T-helper 22 cell (primary cell): Measurements from ENCODE around the gene ZBTB42.

Source experiments
- DNase-seq: peaks from one replicate; pipeline ENCODE4 v3.0.0-alpha.2; 2020; ENCODE audit warnings: low read depth

The ZBTB42 gene

GRCh38 chr14:104800771-104801519 lies at the start of gene ZBTB42:
Gene ZBTB42 (plus strand): TSS chr14:104801101. CDS start chr14:104801198, 97 bp downstream.
- peak; percentile 64 for DNase-seq

GRCh38 chr14:104751539-104752422 lies 49.1 kb upstream of the ZBTB42 start:
- DNase-seq = no peak

GRCh38 chr14:104752423-104752734 lies 48.5 kb upstream of the ZBTB42 start:
- no peak for DNase-seq

- DNase-seq = peak; percentile 98
Observed at GRCh38 chr14:104752735-104753527, 48.0 kb upstream of the ZBTB42 start, which contains the start of gene SIVA1. Gene SIVA1 (plus strand): TSS chr14:104753147. CDS start chr14:104753202, 55 bp downstream.

GRCh38 chr14:104753528-104754212 lies 47.2 kb upstream of the ZBTB42 start:
- no peak for DNase-seq

- DNase-seq = no peak
Observed at GRCh38 chr14:104754213-104754851, 46.6 kb upstream of the ZBTB42 start.

GRCh38 chr14:104755621-104756020 lies 45.3 kb upstream of the ZBTB42 start:
- DNase-seq = no peak

- no peak for DNase-seq
Observed at GRCh38 chr14:104756477-104757237, 44.2 kb upstream of the ZBTB42 start.

GRCh38 chr14:104757238-104757585 lies 43.7 kb upstream of the ZBTB42 start:
- no peak for DNase-seq

GRCh38 chr14:104757681-104758392 lies 43.1 kb upstream of the ZBTB42 start:
- DNase-seq = no peak

- no peak for DNase-seq
Observed at GRCh38 chr14:104758981-104759969, 41.6 kb upstream of the ZBTB42 start.

- no peak for DNase-seq
Observed at GRCh38 chr14:104765517-104765916, 35.4 kb upstream of the ZBTB42 start.

- DNase-seq = no peak
Observed at GRCh38 chr14:104766256-104766862, 34.5 kb upstream of the ZBTB42 start.

- no peak for DNase-seq
Observed at GRCh38 chr14:104766863-104767633, 33.9 kb upstream of the ZBTB42 start.

GRCh38 chr14:104767634-104767918 lies 33.3 kb upstream of the ZBTB42 start:
- no peak for DNase-seq

GRCh38 chr14:104768437-104769323 lies 32.2 kb upstream of the ZBTB42 start:
- peak; percentile 65 for DNase-seq
